Colonic mucosa (tissue), 4 donors: Measurements from ENCODE around the gene ACTN2. TPM values are rescaled to one million over a fixed set of nuclear protein-coding genes. Genes with fewer than 3 reads are reported as not detected.

ENCODE experiments used
- DNase-seq: peaks from one replicate; pipeline ENCODE4 v3.0.0-alpha.2; 2020
- H3K27ac ChIP-seq: fragments of 200-600 bp; one replicate; pipeline ENCODE4 v1.8.0; 2021
- H3K27me3 ChIP-seq: fragments of 200-600 bp; one replicate; pipeline ENCODE4 v1.8.0; 2021
- H3K36me3 ChIP-seq: fragments of 200-600 bp; one replicate; pipeline ENCODE4 v1.8.0; 2021
- H3K4me1 ChIP-seq: fragments of 200-600 bp; one replicate; pipeline ENCODE4 v1.8.0; 2021; ENCODE audit warnings: mild to moderate bottlenecking
- H3K4me3 ChIP-seq: fragments of 200-600 bp; one replicate; pipeline ENCODE4 v1.8.0; 2021
- H3K9ac ChIP-seq, 2 donors: one replicate each; pipeline ENCODE4 v1.7.0; 2013; ENCODE audit warnings: control low read depth in 2 of 2, low read depth in 2 of 2, low read length in 2 of 2
- H3K9me3 ChIP-seq: fragments of 200-600 bp; one replicate; pipeline ENCODE4 v1.8.0; 2021
- CTCF ChIP-seq: fragments of 200-600 bp; IDR thresholded peaks from one replicate; pipeline ENCODE4 v1.8.0; 2022; ENCODE audit warnings: antibody characterized with exemption, mild to moderate bottlenecking
- intact Hi-C: fragments of 100-400 bp; cut with DNase I; formaldehyde crosslinking; loops from one replicate; pipeline ENCODE4 v1.14.1; 2022
- total RNA-seq, 2 donors: library from RNA; stranded (reverse); fragmentation: NEBNext Ultra II Directional in 1 of 2; extraction: Animal tissue kit (Norgen Biotek cat#: 25700) in 1 of 2; gene quantifications; one replicate each; pipeline ENCODE4 v1.2.1, GENCODE V29; 2021
- donor health status: healthy.
- donor health status: DM: no; HTN: no; CAD: no.
- donor health status: DM: no; HTN: no; CAD: no.

ACTN2 gene
- total RNA-seq, 2 donors from 2014 or later = 0.05 to 0.72 TPM

GRCh38 chr1:236766506-236766905, 80.2 kb downstream of the ACTN2 start:
- no peak overlapping the region for H3K4me3 ChIP-seq
- intact Hi-C loops = loop anchor here (10.0 kb wide), 1 partner anchor 162 kb away; the partner anchor contains the start of gene HEATR1
- no peak overlapping the region for H3K9ac ChIP-seq
- no peak for DNase-seq
- no peaks in the 10 kb centered on the region for H3K36me3 ChIP-seq
- no peaks in the 10 kb centered on the region for H3K9me3 ChIP-seq
- no peak overlapping the region for H3K27ac ChIP-seq
- H3K4me1 ChIP-seq = no peaks in the 10 kb centered on the region
- no peak for TF ChIP-seq CTCF
- no peaks in the 10 kb centered on the region for H3K27me3 ChIP-seq

- Histone ChIP-seq H3K27ac (no peak overlapping the region), H3K9me3 (no peaks in the 10 kb centered on the region), H3K4me1 (no peaks in the 10 kb centered on the region), H3K27me3 (no peaks in the 10 kb centered on the region), H3K36me3 (no peaks in the 10 kb centered on the region), H3K9ac (no peak overlapping the region), H3K4me3 (no peak overlapping the region)
- DNase-seq = no peak
- intact Hi-C loops = loop anchor here (10.0 kb wide), 1 partner anchor 162 kb away; the partner anchor contains the start of gene HEATR1
- no peak for TF ChIP-seq CTCF
Observed at GRCh38 chr1:236767276-236767675, 81.0 kb downstream of the ACTN2 start.

- H3K4me1 ChIP-seq = no peaks in the 10 kb centered on the region
- intact Hi-C loops = loop anchor here (10.0 kb wide), 1 partner anchor 164 kb away; the partner anchor contains the start of gene HEATR1
- DNase-seq = no peak
- no peak overlapping the region for H3K4me3 ChIP-seq
- no peaks in the 10 kb centered on the region for H3K27me3 ChIP-seq
- H3K9me3 ChIP-seq = no peaks in the 10 kb centered on the region
- H3K36me3 ChIP-seq = no peaks in the 10 kb centered on the region
- H3K9ac ChIP-seq = no peak overlapping the region
- TF ChIP-seq CTCF = no peak
- H3K27ac ChIP-seq = no peak overlapping the region
Observed at GRCh38 chr1:236768601-236769000, 82.3 kb downstream of the ACTN2 start.

GRCh38 chr1:236773919-236774318, 87.6 kb downstream of the ACTN2 start:
- DNase-seq = no peak
- no peak for TF ChIP-seq CTCF
- intact Hi-C loops = no loop called here
- no peaks in the 10 kb centered on the region for H3K4me1 ChIP-seq
- no peaks in the 10 kb centered on the region for H3K9me3 ChIP-seq
- no peaks in the 10 kb centered on the region for H3K27me3 ChIP-seq
- H3K36me3 ChIP-seq = no peaks in the 10 kb centered on the region
- H3K27ac ChIP-seq = no peak overlapping the region
- H3K9ac ChIP-seq = no peak overlapping the region
- H3K4me3 ChIP-seq = no peak overlapping the region

- TF ChIP-seq CTCF = no peak
Observed at GRCh38 chr1:236774926-236775325, 88.6 kb downstream of the ACTN2 start.

More at GRCh38 chr1:236774926-236775325, 88.6 kb downstream of the ACTN2 start:
- Histone ChIP-seq H3K4me1 (no peaks in the 10 kb centered on the region), H3K9me3 (no peaks in the 10 kb centered on the region), H3K4me3 (no peak overlapping the region), H3K9ac (no peak overlapping the region), H3K36me3 (no peaks in the 10 kb centered on the region), H3K27ac (no peak overlapping the region), H3K27me3 (no peaks in the 10 kb centered on the region)
- intact Hi-C loops = no loop called here
- no peak for DNase-seq
